Neutrophil (primary cell): ENCODE data around the gene ITGA3.

Experiments used
- H3K27ac ChIP-seq: fragments of 200-600 bp; sonication (generic); 2 replicates; pipeline ENCODE4 v1.5.1; 2016; ENCODE audit warnings: mild to moderate bottlenecking, moderate library complexity
- H3K27me3 ChIP-seq: fragments of 200-600 bp; sonication (generic); 2 replicates; pipeline ENCODE4 v1.6.0; 2016; ENCODE audit warnings: mild to moderate bottlenecking
- H3K36me3 ChIP-seq: fragments of 200-600 bp; sonication (generic); 2 replicates; pipeline ENCODE4 v1.5.1; 2017
- H3K4me1 ChIP-seq, 2 experiments: fragments of 200-600 bp in 1 of 2; sonication (generic) in 1 of 2; 1 replicate in 1 of 2; 2 replicates in 1 of 2; pipeline versions ENCODE4 v1.5.1 to v1.6.1; 2013 to 2016; ENCODE audit warnings: low read depth in 1 of 2, low read length in 1 of 2, mild to moderate bottlenecking in 1 of 2, moderate library complexity in 1 of 2; ENCODE audit not compliant: control insufficient read depth in 1 of 2, insufficient read depth in 1 of 2
- H3K4me3 ChIP-seq, 2 experiments: fragments of 200-600 bp in 1 of 2; sonication (generic) in 1 of 2; 1 replicate in 1 of 2; 2 replicates in 1 of 2; pipeline ENCODE4 v1.5.1; 2013 to 2016; ENCODE audit warnings: low read depth in 1 of 2, low read length in 1 of 2, mild to moderate bottlenecking in 1 of 2, moderate library complexity in 1 of 2
- H3K9me3 ChIP-seq: fragments of 200-600 bp; sonication (generic); 2 replicates; pipeline ENCODE4 v1.5.1; 2016
- CTCF ChIP-seq: fragments of 200-600 bp; sonication (generic); IDR thresholded peaks from 2 replicates; pipeline ENCODE4 v1.5.1; 2016; ENCODE audit warnings: antibody characterized with exemption

Gene ITGA3

GRCh38 chr17:50047083-50047482 lies 8.8 kb upstream of the ITGA3 start:
- no peak overlapping the region for H3K4me3 ChIP-seq
- TF ChIP-seq CTCF, result no peak
- no peaks in the 10 kb centered on the region for H3K36me3 ChIP-seq
- no peak overlapping the region for H3K27ac ChIP-seq
- no peaks in the 10 kb centered on the region for H3K4me1 ChIP-seq
- no peaks in the 10 kb centered on the region for H3K9me3 ChIP-seq
- H3K27me3 ChIP-seq, result peaks cover 33% of the 10 kb centered on the region

GRCh38 chr17:50047488-50048126 lies 8.3 kb upstream of the ITGA3 start:
- H3K27ac ChIP-seq, result no peak overlapping the region
- H3K27me3 ChIP-seq, result peaks cover 35% of the 10 kb centered on the region
- H3K9me3 ChIP-seq, result no peaks in the 10 kb centered on the region
- no peak for TF ChIP-seq CTCF
- H3K4me1 ChIP-seq, result no peaks in the 10 kb centered on the region
- no peaks in the 10 kb centered on the region for H3K36me3 ChIP-seq
- H3K4me3 ChIP-seq, result no peak overlapping the region

GRCh38 chr17:50048146-50048720 lies 7.7 kb upstream of the ITGA3 start:
- H3K9me3 ChIP-seq, result no peaks in the 10 kb centered on the region
- no peak overlapping the region for H3K4me3 ChIP-seq
- no peak for TF ChIP-seq CTCF
- no peaks in the 10 kb centered on the region for H3K4me1 ChIP-seq
- H3K27me3 ChIP-seq, result peaks cover 35% of the 10 kb centered on the region
- no peaks in the 10 kb centered on the region for H3K36me3 ChIP-seq
- no peak overlapping the region for H3K27ac ChIP-seq

GRCh38 chr17:50048988-50049387 lies 6.9 kb upstream of the ITGA3 start:
- H3K27me3 ChIP-seq, result peaks cover 36% of the 10 kb centered on the region
- TF ChIP-seq CTCF, result no peak
- no peak overlapping the region for H3K4me3 ChIP-seq
- no peaks in the 10 kb centered on the region for H3K36me3 ChIP-seq
- H3K9me3 ChIP-seq, result no peaks in the 10 kb centered on the region
- H3K27ac ChIP-seq, result no peak overlapping the region
- H3K4me1 ChIP-seq, result no peaks in the 10 kb centered on the region

GRCh38 chr17:50049636-50050035 lies 6.3 kb upstream of the ITGA3 start:
- H3K36me3 ChIP-seq, result no peaks in the 10 kb centered on the region
- peaks cover 42% of the 10 kb centered on the region for H3K27me3 ChIP-seq
- no peak overlapping the region for H3K4me3 ChIP-seq
- H3K27ac ChIP-seq, result no peak overlapping the region
- no peaks in the 10 kb centered on the region for H3K4me1 ChIP-seq
- no peak for TF ChIP-seq CTCF
- H3K9me3 ChIP-seq, result no peaks in the 10 kb centered on the region
